GM23248 (cell line): ENCODE measurements around the gene UQCRFS1.

ENCODE experiments used
- EZH2 ChIP-seq: fragments of 200-600 bp; sonication (generic); IDR thresholded peaks from 2 replicates; pipeline ENCODE4 v1.6.1; 2018; ENCODE audit warnings: antibody characterized with exemption, mild to moderate bottlenecking; ENCODE audit not compliant: insufficient read depth, poor library complexity, severe bottlenecking
- EZH2phosphoT487 ChIP-seq: fragments of 200-600 bp; sonication (generic); IDR thresholded peaks from 2 replicates; pipeline ENCODE4 v1.6.1; 2018; ENCODE audit warnings: antibody characterized with exemption, moderate library complexity, mild to moderate bottlenecking, low read depth; ENCODE audit not compliant: insufficient read depth

DNA sequence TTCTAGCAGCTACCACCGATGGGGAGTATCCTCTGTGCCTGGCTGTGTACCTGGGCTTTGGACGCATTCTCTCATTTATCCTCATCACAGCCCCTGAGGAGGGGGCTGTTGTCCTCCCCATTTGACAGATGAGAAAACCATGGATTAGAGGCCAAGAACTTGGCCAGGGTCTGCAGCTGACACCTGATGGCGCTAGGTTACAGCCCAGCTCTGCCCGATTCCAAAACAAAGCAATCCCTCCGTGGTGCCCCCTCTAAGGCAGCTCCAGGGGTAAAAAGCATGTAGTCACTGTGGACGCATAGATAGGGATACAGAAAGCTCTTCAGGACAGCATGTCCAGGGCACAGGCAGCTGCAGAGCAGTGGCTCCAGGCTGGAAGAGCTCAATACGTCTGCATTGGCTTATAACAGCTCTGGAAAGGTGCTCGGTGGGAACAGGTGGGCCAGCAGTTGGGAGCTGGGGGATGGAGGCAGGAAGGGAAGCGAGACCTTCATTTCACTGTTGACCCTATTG lies 35.4 kb upstream of the UQCRFS1 start:
- TF ChIP-seq EZH2phosphoT487, result no peak
- TF ChIP-seq EZH2, result no peak
